Measurements from ENCODE around the gene OR14I1.

The OR14I1 gene

DNA sequence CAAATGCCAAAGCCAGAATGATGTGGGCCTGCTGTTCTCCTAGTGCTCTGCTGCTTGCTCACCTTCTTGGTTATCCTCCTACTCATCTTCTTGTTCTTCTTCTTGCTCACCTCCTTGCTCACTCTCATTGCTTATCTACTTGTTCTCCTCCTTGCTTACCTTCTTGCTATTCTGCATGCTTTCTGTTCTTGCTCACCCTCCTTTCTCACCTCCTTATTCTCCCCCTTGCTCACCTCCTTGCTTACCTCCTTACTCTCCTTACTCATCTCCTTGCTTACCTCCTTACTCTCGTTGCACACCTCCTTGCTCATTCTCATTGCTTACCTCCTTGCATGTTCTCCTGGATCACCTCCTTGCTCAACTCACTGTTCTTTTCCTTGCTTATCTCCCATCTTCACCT, at the start of gene OR14I1:
OR14I1 (minus strand) TSS at position 53 of the 400 bp plus-strand sequence.
- Mint-ChIP-seq H3K27ac (no peak within 1 kb of the TSS), H3K9me3 (no peaks in the 10 kb centered on the region), H3K36me3 (no peaks in the 10 kb centered on the region), H3K4me1 (no peaks in the 10 kb centered on the region), H3K4me3 (no peak within 1 kb of the TSS), H3K27me3 (no peaks in the 10 kb centered on the region)
- no peak for ATAC-seq

DNA sequence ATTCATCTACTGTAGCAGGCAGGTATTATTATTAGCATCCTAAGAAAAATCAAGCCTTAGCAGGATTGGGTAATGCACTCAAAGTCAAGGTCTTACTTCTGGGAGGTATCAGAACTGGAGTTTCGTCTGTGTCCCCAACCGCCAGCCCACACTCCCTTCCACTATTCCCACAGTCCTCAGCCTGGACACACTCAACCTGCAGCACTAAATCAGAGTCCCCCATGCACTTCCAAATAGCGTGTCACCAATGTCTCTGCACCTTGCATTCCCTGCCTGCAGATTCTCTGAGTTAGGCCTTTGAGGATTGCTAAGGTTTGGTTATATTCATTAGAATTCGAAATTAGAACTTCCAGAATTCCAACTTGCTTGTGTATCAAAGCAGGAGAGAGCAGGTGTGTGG, 49.1 kb upstream of the OR14I1 start:
- no peaks in the 10 kb centered on the region for H3K27me3 Mint-ChIP-seq
- no peaks in the 10 kb centered on the region for H3K36me3 Mint-ChIP-seq
- no peak for ATAC-seq
- no peaks in the 10 kb centered on the region for H3K9me3 Mint-ChIP-seq
- H3K4me3 Mint-ChIP-seq, result no peak overlapping the region
- peaks cover 22% of the 10 kb centered on the region for H3K4me1 Mint-ChIP-seq
- H3K27ac Mint-ChIP-seq, result no peak overlapping the region

DNA sequence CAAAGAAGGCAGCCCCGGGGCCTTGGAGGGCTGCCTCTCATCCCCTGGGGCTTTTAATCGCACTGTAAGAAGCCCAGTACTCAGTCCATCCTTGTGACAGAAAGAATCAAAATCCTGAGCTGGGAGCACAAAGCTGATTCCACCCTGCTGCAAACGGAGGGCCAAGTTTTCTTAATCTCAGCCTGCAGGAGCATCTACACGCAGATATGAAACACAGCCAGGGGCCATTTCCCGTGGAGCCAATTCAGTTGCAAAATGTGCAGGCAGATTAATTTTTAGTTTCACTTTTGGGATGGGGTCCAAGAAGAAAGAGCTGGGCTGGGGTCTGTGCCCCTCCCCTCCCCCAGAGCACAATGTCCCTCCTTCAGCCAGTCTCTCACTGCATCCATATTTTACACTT, 48.6 kb upstream of the OR14I1 start:
- Mint-ChIP-seq H3K27me3 (no peaks in the 10 kb centered on the region), H3K9me3 (no peaks in the 10 kb centered on the region), H3K27ac (no peak overlapping the region), H3K4me3 (no peak overlapping the region), H3K4me1 (peaks cover 22% of the 10 kb centered on the region), H3K36me3 (no peaks in the 10 kb centered on the region)
- ATAC-seq, result no peak

DNA sequence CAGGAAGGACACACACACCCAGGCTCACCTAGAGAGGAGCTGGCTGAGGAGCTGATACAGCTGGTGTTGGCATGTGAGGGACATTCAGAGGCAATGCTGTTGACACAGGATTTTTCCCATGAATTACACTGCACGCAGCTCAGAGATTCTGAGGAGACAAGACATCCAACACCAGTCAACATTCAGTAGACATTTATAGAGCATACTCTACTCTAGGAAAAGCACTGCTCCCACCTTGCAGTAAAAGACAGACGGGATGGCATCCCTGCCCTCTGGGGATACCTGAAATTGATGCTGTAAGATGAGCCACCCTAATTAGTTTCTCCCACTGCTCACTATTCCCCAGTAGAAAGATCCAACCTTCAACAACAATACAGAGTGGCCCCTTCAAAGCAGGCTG, 47.9 kb upstream of the OR14I1 start:
- H3K27me3 Mint-ChIP-seq, result no peaks in the 10 kb centered on the region
- peak overlapping the region; percentile 38 for H3K27ac Mint-ChIP-seq
- H3K36me3 Mint-ChIP-seq, result no peaks in the 10 kb centered on the region
- ATAC-seq, result no peak
- H3K4me3 Mint-ChIP-seq, result no peak overlapping the region
- peaks cover 22% of the 10 kb centered on the region for H3K4me1 Mint-ChIP-seq
- no peaks in the 10 kb centered on the region for H3K9me3 Mint-ChIP-seq

DNA sequence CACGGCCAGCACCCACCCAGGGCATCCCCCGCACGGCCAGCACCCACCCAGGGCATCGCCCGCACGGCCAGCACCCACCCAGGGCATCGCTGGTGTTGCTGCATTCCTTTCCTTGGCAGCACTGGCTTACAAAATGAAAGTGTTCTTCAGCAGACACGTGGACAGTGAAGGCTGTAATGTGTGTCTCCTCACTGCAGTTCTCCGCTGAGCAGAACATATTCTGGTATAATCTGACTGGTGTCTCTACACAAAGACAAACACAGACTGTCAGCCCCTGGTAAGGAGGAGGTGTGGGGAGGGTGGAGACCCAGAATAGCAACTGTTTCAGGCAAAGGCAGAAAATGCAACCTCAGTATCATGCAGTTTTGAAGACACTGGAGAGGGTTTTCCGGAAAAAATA, 45.6 kb upstream of the OR14I1 start:
- peaks cover 8% of the 10 kb centered on the region for H3K27me3 Mint-ChIP-seq
- no peak overlapping the region for H3K27ac Mint-ChIP-seq
- no peak overlapping the region for H3K4me3 Mint-ChIP-seq
- ATAC-seq, result no peak
- no peaks in the 10 kb centered on the region for H3K36me3 Mint-ChIP-seq
- peaks cover 26% of the 10 kb centered on the region for H3K4me1 Mint-ChIP-seq
- H3K9me3 Mint-ChIP-seq, result no peaks in the 10 kb centered on the region

DNA sequence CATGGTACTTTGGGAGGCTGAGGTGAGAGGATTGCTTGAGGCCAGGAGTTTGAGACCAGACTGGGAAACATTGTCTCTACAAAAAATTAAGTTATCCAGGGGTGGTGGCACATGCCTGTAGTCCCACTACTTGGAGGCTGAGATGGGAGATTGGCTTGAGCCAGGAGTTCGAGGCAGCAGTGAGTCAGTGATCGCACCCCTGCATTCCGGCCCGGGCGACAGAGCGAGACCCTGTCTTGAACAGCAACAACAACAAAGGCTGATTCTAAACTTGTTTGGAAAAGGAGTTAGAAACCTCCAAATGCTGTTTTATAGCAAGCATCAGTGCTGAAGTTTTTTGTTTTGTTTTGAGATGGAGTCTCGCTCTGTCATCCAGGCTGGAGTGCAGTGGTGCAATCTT, 38.3 kb upstream of the OR14I1 start:
- ATAC-seq, result no peak
- H3K27ac Mint-ChIP-seq, result no peak overlapping the region
- peaks cover 5% of the 10 kb centered on the region for H3K9me3 Mint-ChIP-seq
- no peak overlapping the region for H3K4me3 Mint-ChIP-seq
- peaks cover 16% of the 10 kb centered on the region for H3K4me1 Mint-ChIP-seq
- H3K27me3 Mint-ChIP-seq, result peaks cover 25% of the 10 kb centered on the region
- H3K36me3 Mint-ChIP-seq, result no peaks in the 10 kb centered on the region

DNA sequence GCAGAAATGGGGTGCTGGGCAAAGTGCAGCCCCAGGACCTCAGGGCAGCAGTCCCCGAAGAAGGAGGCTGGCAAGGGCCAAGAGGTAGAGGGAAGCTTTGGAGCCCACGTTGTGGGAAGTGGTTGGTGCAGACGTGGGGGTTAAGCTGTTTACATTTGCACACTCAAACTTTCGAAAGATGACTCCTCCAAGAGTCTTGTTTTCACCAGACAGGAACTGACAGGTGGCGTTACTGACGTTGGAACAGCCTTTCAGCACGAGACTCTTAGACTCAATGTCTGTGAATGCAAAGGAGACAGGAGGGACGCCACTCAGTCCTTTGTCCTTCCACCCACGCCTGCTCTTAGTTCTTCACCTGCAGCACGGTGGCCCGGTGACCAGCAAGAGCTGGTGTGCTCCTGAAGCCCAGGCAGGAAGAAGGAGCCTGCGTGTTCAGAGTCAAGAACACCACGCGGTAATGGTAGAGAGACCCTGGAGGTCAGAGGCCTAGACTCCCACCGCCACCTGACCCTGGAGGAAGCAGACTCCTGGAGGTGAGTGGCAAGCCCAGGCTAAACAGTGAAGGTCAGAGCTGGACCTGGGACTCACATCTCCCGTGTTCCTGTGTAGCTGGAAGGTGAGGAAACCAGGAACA, 37.1 kb upstream of the OR14I1 start:
- ATAC-seq, result no peak
- no peak overlapping the region for H3K27ac Mint-ChIP-seq

DNA sequence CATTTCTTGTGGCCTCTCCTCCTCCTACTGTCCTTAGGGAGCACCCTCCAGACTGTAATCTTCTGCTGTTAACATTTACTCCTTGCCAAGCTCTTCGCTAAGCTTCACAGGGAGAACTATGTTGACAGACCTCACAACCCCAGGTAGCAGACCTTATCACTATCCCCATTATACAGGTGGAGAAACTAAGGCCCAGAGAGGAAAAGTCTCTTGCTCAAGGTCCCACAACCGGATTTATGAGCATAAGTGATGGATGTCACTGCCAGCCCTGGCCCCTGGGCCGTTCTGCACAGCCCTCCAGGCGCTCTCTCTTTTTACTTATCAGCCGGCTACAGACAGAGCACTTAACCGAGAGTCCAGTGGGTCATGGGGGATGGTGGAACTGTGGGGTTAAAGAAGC, 34.9 kb upstream of the OR14I1 start:
- Mint-ChIP-seq H3K36me3 (peaks cover 5% of the 10 kb centered on the region), H3K27ac (no peak overlapping the region), H3K4me3 (no peak overlapping the region), H3K27me3 (peaks cover 17% of the 10 kb centered on the region), H3K9me3 (peaks cover 7% of the 10 kb centered on the region), H3K4me1 (peaks cover 6% of the 10 kb centered on the region)
- no peak for ATAC-seq

More for the DNA sequence above, 37.1 kb upstream of the OR14I1 start:
- Mint-ChIP-seq H3K27me3 (peaks cover 25% of the 10 kb centered on the region), H3K4me1 (peaks cover 16% of the 10 kb centered on the region), H3K9me3 (peaks cover 10% of the 10 kb centered on the region), H3K36me3 (peaks cover 5% of the 10 kb centered on the region), H3K4me3 (no peak overlapping the region)

DNA sequence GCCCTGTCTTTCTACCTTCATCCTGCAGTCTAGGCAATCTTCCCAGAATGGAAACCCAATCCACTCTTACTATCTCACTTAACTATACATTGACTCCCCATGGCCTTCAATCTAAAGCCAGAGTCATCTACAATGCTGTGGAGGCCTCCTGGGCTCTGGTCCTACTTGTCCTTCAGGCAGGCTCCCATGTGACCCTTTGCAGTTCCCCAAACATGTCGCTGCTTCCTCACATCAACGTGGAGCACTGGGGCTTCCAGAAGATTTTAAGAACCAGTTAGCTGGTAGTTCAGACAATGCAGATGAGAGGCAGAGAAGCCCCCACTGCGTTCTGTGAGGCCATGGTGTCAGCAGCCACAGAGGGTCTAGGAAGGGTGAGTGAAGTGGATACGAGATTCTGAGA, 34.4 kb upstream of the OR14I1 start:
- Mint-ChIP-seq H3K36me3 (peaks cover 5% of the 10 kb centered on the region), H3K27ac (no peak overlapping the region), H3K4me1 (peaks cover 4% of the 10 kb centered on the region), H3K9me3 (peaks cover 7% of the 10 kb centered on the region), H3K4me3 (no peak overlapping the region), H3K27me3 (peaks cover 14% of the 10 kb centered on the region)
- no peak for ATAC-seq

DNA sequence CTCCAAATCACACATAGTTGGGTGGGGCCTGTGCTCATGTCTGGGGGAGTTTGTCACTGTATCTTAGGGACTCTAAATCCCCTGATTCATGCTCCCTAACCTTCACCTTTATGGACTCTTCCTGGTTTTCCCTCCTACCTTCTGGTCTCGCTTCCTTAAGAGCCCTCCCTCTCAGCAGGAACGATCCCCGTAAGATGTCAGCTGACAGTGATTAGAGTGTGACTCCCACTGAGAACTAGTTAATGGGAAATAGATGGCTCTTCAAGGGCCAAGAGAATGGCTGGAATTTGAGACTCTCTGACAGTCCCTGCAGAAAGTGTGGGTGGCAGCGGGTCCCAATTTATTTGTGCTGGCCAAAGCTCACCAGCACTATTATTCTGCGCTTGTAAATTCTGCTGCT, 31.0 kb upstream of the OR14I1 start:
- no peak for ATAC-seq
- H3K4me1 Mint-ChIP-seq, result no peaks in the 10 kb centered on the region
- no peak overlapping the region for H3K27ac Mint-ChIP-seq
- peaks cover 9% of the 10 kb centered on the region for H3K27me3 Mint-ChIP-seq
- H3K4me3 Mint-ChIP-seq, result no peak overlapping the region
- H3K36me3 Mint-ChIP-seq, result peaks cover 5% of the 10 kb centered on the region
- peaks cover 5% of the 10 kb centered on the region for H3K9me3 Mint-ChIP-seq

DNA sequence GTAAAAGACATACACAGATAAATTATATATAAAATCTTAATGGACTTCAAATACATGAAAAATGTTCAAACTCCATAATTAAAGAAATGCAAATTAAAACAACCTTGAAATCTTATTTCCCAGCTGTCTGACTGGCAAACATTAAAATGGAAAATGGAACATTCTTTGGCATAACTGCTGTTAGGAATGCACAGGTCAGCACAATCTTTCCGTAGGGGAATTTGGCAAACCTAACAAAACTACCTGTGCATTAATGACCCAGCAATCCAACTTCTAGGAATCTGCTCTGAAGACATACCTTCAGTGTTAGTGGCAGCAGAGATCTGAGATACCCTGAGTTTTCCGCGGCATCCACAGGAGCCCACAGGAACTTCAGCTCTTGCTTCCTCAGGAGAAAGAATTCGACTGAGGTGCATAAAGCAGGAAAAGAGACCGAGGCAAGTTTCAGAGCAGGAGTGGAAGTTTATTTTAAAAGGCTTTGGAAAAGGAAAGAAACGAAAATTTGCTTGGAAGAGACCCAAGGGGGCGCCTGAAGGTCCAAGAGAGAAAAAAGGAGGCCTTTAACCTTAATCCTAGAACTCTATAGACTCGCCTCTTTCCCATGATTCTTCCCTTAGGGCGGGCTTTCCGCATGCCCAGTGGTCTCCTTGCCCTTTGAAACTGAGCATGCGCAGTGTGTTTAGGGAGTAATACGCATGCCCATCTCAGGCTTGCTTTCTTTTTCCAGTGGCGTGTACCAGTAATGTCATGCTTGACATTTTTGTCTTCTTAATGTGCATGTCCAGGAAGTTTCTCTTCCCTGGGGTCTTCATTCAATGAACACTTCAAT, 28.2 kb upstream of the OR14I1 start:
- Mint-ChIP-seq H3K4me1 (no peaks in the 10 kb centered on the region), H3K27ac (no peak overlapping the region)
- no peak for ATAC-seq

DNA sequence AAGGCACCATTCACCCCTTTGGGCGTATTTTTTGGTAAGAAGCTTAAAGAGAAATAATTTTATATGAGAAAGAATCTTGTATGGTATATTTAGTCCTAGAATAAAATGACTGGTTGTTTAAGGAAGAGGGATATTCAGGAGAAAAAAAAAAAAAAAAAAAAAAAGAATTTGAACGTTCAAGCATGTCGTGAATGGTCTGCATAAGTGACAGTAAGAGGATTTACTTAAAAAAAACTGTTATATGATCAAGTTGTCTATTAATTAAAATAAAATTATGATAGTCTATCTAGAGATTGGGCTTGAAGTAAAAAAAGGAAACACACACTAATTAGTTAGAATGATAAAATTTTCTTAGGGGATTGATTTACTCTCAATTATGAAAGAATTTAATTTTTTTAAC, 11.7 kb upstream of the OR14I1 start:
- no peak overlapping the region for H3K4me3 Mint-ChIP-seq
- no peak for ATAC-seq
- no peaks in the 10 kb centered on the region for H3K36me3 Mint-ChIP-seq
- H3K4me1 Mint-ChIP-seq, result no peaks in the 10 kb centered on the region
- H3K27ac Mint-ChIP-seq, result no peak overlapping the region
- peaks cover 10% of the 10 kb centered on the region for H3K9me3 Mint-ChIP-seq
- H3K27me3 Mint-ChIP-seq, result peaks cover 11% of the 10 kb centered on the region

More for the DNA sequence above, 28.2 kb upstream of the OR14I1 start:
- no peaks in the 10 kb centered on the region for H3K27me3 Mint-ChIP-seq
- H3K9me3 Mint-ChIP-seq, result peaks cover 5% of the 10 kb centered on the region
- peaks cover 5% of the 10 kb centered on the region for H3K36me3 Mint-ChIP-seq
- H3K4me3 Mint-ChIP-seq, result no peak overlapping the region

DNA sequence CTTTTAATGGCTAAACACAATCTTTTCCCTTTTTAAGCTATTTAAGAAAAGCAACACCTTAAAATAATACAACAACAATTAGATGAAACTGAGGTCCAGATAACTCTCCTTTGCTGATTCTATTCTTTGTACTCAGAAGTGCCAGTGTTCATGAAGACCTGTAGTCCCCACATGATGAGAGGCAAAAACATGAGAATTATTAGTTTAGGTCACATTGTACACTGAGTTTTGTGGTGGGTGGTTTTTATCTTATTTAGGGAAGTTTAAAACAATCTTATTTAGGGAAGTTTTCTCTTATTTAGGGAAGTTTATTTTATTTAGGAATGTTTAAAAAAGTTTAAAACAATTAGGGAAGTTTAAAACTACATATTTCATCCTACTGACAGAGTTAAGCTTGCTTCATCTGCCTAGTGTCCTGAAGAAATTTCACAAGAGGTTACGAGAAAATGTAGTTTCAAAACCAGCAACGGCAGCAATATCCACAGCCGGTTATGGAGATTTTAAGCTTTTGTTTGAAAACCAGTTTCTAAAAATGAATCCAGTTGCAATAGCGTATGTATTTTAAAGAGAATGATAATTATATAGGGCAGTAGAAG, 7.8 kb upstream of the OR14I1 start:
- H3K36me3 Mint-ChIP-seq, result no peaks in the 10 kb centered on the region
- H3K27me3 Mint-ChIP-seq, result peaks cover 11% of the 10 kb centered on the region
- ATAC-seq, result no peak
- H3K4me3 Mint-ChIP-seq, result no peak overlapping the region
- H3K9me3 Mint-ChIP-seq, result peaks cover 3% of the 10 kb centered on the region
- no peaks in the 10 kb centered on the region for H3K4me1 Mint-ChIP-seq
- no peak overlapping the region for H3K27ac Mint-ChIP-seq

DNA sequence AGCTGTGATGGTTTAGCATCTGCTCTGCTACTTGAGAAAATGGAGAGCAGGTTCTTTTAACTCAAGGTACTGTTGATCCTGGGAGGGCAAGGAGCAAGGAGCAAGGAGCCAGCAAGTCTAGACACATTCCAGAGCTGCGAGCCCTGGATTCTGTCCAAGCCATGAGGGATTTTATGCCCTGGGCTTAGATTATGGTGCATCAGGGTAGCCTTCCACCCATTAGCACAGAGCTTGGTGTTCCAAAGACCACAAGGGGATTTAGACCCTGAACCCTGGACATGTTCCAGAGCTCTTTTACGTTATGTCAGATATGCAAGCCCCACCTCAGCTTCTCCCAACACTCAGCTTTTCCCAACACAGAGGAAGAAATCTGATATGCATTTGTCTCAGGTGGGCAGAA, 2.0 kb upstream of the OR14I1 start:
- no peak overlapping the region for H3K27ac Mint-ChIP-seq
- H3K27me3 Mint-ChIP-seq, result no peaks in the 10 kb centered on the region
- H3K4me3 Mint-ChIP-seq, result no peak overlapping the region
- ATAC-seq, result no peak
- no peaks in the 10 kb centered on the region for H3K36me3 Mint-ChIP-seq
- no peaks in the 10 kb centered on the region for H3K4me1 Mint-ChIP-seq
- no peaks in the 10 kb centered on the region for H3K9me3 Mint-ChIP-seq

DNA sequence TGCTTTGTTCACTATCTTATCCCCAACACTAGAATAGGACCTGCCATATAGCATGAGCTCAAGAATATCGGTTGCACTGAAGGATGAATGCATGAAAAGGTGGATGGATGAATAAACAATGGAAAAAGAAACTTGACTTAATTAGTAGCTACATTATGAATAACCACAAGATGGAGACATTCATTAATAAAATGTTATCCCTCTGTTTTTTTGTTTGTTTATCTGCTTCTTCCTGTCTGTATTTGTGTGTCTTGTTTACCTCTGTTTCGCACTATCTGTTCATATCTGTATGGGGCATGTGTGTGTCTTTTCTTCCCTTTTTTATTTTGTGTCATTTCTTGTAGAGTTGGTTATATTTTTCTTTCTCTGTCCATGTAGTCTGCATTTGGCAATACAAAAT, 1.1 kb upstream of the OR14I1 start:
- ATAC-seq, result no peak
- Mint-ChIP-seq H3K4me1 (no peaks in the 10 kb centered on the region), H3K36me3 (no peaks in the 10 kb centered on the region)

DNA sequence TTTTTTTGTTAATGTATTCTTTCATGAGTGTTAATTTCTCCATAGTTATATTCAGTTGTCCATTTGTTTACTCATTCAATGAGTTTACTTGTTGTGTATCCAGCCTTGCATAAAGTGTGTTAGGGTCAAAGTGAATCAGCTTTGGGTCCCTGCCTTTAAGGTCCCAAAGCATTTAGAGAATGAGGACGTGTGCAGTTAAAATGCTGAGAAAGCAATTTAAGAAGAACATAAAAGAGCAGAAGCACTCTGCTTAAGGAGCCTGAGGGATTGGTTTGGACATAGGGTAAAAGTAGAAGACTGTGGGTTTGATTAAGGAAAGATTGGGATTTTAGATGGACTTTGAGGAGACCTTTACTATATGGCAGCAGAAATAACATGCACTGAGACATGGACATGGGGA, 3.5 kb downstream of the OR14I1 start:
- Mint-ChIP-seq H3K9me3 (no peaks in the 10 kb centered on the region), H3K4me3 (no peak overlapping the region), H3K27me3 (no peaks in the 10 kb centered on the region), H3K27ac (no peak overlapping the region), H3K36me3 (no peaks in the 10 kb centered on the region), H3K4me1 (peaks cover 18% of the 10 kb centered on the region)
- no peak for ATAC-seq

More for the DNA sequence above, 1.1 kb upstream of the OR14I1 start:
- H3K4me3 Mint-ChIP-seq, result no peak overlapping the region
- no peaks in the 10 kb centered on the region for H3K9me3 Mint-ChIP-seq
- H3K27ac Mint-ChIP-seq, result no peak overlapping the region
- no peaks in the 10 kb centered on the region for H3K27me3 Mint-ChIP-seq
